ENCODE data around the gene ATE1. TPM values are rescaled to one million over a fixed set of nuclear protein-coding genes. Genes with fewer than 3 reads are reported as not detected.

Gene ATE1
- total and polyA plus RNA-seq, 2 experiments from 2014 or later: 17.4 to 24.5 TPM

DNA sequence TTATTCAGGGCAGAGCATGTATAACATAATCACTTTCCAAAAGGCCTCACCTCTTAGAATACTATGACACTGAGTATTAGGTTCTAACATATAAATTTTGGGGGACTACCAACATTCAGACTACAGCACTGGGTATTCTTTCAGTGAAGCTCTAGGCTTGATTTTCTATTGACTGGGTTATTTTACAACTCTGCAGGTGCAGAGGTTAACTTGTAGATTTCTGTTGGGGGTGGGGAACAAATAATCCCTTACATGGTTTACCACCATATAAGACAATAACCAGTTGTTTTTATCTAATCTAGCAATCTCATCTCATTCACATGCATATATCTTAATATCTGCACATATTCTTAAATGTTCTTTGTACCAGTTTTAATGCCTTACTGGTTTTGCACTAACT, 73.9 kb downstream of the ATE1 start:
- DNase-seq (ENCODE audit: low spot score): no peak
- Mint-ChIP-seq H3K4me3 (no peak overlapping the region), H3K27me3 (ENCODE audit: insufficient read depth, low read depth, poor library complexity) (no peaks in the 10 kb centered on the region), H3K4me1 (no peaks in the 10 kb centered on the region), H3K36me3 (ENCODE audit: low read depth) (peaks cover 58% of the 10 kb centered on the region), H3K27ac (no peak overlapping the region), H3K9me3 (peaks cover 22% of the 10 kb centered on the region)
- H4K20me1 ChIP-seq (replicated peaks; ENCODE audit: insufficient read depth): no peaks in the 10 kb centered on the region
- H3K4me1 ChIP-seq (ENCODE audit: insufficient read depth): no peaks in the 10 kb centered on the region
- no peaks in the 10 kb centered on the region for H3K79me2 ChIP-seq (replicated peaks; ENCODE audit: insufficient read depth)
- no peaks in the 10 kb centered on the region for H3F3A ChIP-seq (replicated peaks; ENCODE audit: low read depth)
- H3K36me3 ChIP-seq (ENCODE audit: insufficient read depth): peaks cover 16% of the 10 kb centered on the region
- no peaks in the 10 kb centered on the region; the same call in 1 of the 2 replicates for H3K9me2 ChIP-seq (ENCODE audit: insufficient read depth)
- no peak overlapping the region for H2AFZ ChIP-seq
- TF ChIP-seq, protein P1, sequence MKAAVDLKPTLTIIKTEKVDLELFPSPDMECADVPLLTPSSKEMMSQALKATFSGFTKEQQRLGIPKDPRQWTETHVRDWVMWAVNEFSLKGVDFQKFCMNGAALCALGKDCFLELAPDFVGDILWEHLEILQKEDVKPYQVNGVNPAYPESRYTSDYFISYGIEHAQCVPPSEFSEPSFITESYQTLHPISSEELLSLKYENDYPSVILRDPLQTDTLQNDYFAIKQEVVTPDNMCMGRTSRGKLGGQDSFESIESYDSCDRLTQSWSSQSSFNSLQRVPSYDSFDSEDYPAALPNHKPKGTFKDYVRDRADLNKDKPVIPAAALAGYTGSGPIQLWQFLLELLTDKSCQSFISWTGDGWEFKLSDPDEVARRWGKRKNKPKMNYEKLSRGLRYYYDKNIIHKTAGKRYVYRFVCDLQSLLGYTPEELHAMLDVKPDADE (IDR thresholded peaks at IDR 0.05): no peak
- no peak overlapping the region for H3K4me2 ChIP-seq
- H3K27me3 ChIP-seq (ENCODE audit: insufficient read depth): no peaks in the 10 kb centered on the region
- no peak overlapping the region for H3K4me3 ChIP-seq
- H3K27ac ChIP-seq (ENCODE audit: low read depth): no peak overlapping the region
- ATAC-seq: no peak

DNA sequence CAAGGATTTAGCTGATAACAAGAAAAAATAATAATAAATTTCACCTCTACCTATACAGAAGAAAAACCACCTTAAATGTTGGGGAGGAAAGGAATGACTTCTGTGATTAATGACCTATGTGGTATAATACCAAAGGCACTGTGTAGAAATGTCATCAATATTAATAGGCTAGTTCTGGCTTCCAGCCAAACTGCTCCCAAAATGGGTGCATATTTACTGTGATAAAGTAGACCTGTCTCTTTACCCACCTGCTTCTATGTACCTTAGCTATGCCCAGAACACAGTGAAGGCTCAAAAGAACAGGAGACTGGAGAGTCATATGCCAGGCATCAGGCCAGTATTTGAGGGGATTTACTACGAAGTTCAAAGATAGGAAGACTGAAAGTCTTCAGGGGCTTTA, 76.0 kb downstream of the ATE1 start:
- Histone ChIP-seq H3K9me2 (ENCODE audit: insufficient read depth) (no peaks in the 10 kb centered on the region), H2AFZ (no peak overlapping the region), H3F3A (replicated peaks; ENCODE audit: low read depth) (no peaks in the 10 kb centered on the region), H3K36me3 (ENCODE audit: insufficient read depth) (peaks cover 16% of the 10 kb centered on the region), H3K27me3 (ENCODE audit: insufficient read depth) (no peaks in the 10 kb centered on the region), H4K20me1 (replicated peaks; ENCODE audit: insufficient read depth) (no peaks in the 10 kb centered on the region), H3K4me1 (ENCODE audit: insufficient read depth) (no peaks in the 10 kb centered on the region), H3K4me3 (no peak overlapping the region), H3K4me2 (no peak overlapping the region), H3K27ac (ENCODE audit: low read depth) (no peak overlapping the region), H3K79me2 (replicated peaks; ENCODE audit: insufficient read depth) (no peaks in the 10 kb centered on the region)
- DNase-seq (ENCODE audit: low spot score) (peak; percentile 11), ATAC-seq (no peak)
- Mint-ChIP-seq H3K9me3 (peaks cover 17% of the 10 kb centered on the region), H3K27me3 (ENCODE audit: insufficient read depth, low read depth, poor library complexity) (peaks cover 4% of the 10 kb centered on the region), H3K4me1 (no peaks in the 10 kb centered on the region), H3K27ac (no peak overlapping the region), H3K36me3 (ENCODE audit: low read depth) (peaks cover 46% of the 10 kb centered on the region), H3K4me3 (no peak overlapping the region)
- TF ChIP-seq JUNB (IDR thresholded peaks at IDR 0.05; ENCODE audit: unreplicated experiment): no peak
- no peak for TF ChIP-seq NANOG (IDR thresholded peaks at IDR 0.05; ENCODE audit: borderline replicate concordance)
- TF ChIP-seq CREB1 (CRISPR knock-in tag; IDR thresholded peaks at IDR 0.05; ENCODE audit: low read depth): no peak
- TF ChIP-seq, protein P2, sequence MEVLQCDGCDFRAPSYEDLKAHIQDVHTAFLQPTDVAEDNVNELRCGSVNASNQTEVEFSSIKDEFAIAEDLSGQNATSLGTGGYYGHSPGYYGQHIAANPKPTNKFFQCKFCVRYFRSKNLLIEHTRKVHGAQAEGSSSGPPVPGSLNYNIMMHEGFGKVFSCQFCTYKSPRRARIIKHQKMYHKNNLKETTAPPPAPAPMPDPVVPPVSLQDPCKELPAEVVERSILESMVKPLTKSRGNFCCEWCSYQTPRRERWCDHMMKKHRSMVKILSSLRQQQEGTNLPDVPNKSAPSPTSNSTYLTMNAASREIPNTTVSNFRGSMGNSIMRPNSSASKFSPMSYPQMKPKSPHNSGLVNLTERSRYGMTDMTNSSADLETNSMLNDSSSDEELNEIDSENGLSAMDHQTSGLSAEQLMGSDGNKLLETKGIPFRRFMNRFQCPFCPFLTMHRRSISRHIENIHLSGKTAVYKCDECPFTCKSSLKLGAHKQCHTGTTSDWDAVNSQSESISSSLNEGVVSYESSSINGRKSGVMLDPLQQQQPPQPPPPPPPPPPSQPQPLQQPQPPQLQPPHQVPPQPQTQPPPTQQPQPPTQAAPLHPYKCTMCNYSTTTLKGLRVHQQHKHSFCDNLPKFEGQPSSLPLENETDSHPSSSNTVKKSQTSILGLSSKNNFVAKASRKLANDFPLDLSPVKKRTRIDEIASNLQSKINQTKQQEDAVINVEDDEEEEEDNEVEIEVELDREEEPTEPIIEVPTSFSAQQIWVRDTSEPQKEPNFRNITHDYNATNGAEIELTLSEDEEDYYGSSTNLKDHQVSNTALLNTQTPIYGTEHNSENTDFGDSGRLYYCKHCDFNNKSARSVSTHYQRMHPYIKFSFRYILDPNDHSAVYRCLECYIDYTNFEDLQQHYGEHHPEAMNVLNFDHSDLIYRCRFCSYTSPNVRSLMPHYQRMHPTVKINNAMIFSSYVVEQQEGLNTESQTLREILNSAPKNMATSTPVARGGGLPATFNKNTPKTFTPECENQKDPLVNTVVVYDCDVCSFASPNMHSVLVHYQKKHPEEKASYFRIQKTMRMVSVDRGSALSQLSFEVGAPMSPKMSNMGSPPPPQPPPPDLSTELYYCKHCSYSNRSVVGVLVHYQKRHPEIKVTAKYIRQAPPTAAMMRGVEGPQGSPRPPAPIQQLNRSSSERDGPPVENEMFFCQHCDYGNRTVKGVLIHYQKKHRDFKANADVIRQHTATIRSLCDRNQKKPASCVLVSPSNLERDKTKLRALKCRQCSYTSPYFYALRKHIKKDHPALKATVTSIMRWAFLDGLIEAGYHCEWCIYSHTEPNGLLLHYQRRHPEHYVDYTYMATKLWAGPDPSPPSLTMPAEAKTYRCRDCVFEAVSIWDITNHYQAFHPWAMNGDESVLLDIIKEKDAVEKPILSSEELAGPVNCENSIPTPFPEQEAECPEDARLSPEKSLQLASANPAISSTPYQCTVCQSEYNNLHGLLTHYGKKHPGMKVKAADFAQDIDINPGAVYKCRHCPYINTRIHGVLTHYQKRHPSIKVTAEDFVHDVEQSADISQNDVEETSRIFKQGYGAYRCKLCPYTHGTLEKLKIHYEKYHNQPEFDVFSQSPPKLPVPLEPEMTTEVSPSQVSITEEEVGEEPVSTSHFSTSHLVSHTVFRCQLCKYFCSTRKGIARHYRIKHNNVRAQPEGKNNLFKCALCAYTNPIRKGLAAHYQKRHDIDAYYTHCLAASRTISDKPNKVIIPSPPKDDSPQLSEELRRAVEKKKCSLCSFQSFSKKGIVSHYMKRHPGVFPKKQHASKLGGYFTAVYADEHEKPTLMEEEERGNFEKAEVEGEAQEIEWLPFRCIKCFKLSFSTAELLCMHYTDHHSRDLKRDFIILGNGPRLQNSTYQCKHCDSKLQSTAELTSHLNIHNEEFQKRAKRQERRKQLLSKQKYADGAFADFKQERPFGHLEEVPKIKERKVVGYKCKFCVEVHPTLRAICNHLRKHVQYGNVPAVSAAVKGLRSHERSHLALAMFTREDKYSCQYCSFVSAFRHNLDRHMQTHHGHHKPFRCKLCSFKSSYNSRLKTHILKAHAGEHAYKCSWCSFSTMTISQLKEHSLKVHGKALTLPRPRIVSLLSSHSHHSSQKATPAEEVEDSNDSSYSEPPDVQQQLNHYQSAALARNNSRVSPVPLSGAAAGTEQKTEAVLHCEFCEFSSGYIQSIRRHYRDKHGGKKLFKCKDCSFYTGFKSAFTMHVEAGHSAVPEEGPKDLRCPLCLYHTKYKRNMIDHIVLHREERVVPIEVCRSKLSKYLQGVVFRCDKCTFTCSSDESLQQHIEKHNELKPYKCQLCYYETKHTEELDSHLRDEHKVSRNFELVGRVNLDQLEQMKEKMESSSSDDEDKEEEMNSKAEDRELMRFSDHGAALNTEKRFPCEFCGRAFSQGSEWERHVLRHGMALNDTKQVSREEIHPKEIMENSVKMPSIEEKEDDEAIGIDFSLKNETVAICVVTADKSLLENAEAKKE (CRISPR knock-in tag; IDR thresholded peaks at IDR 0.05): no peak
- TF ChIP-seq STAT1 (IDR thresholded peaks at IDR 0.05; ENCODE audit: unreplicated experiment): no peak
- TF ChIP-seq ZNF331 (CRISPR knock-in tag; IDR thresholded peaks at IDR 0.05; ENCODE audit: low read depth): no peak

Measured in GM23338 (cell line).